Memory B cell (primary cell): ENCODE measurements around the gene MTM1.
A peak's percentile ranks its signal among the peaks of the same experiment; 100 is the strongest.

Source experiments
- ATAC-seq: fragments of 150-1000 bp; cut with Tn5 transposase; 2 replicates; pipeline ENCODE4 v1.10.0; 2021; ENCODE audit warnings: low read depth, mild to moderate bottlenecking, moderate library complexity
- DNase-seq, 2 donors: peaks; one replicate each; pipeline ENCODE4 v3.0.0; 2022; ENCODE audit warnings: low spot score in 2 of 2
- H3K27ac Mint-ChIP-seq: one replicate; pipeline ENCODE4 v1.8.0; 2022; ENCODE audit warnings: mild to moderate bottlenecking, moderate library complexity, mixed read lengths
- H3K27me3 Mint-ChIP-seq: one replicate; pipeline ENCODE4 v1.8.0; 2022; ENCODE audit warnings: mixed read lengths
- H3K36me3 Mint-ChIP-seq: one replicate; pipeline ENCODE4 v1.8.0; 2022; ENCODE audit warnings: mild to moderate bottlenecking, mixed read lengths
- H3K4me1 Mint-ChIP-seq: one replicate; pipeline ENCODE4 v1.8.0; 2022; ENCODE audit warnings: mixed read lengths
- H3K4me3 Mint-ChIP-seq: one replicate; pipeline ENCODE4 v1.8.0; 2022; ENCODE audit warnings: mild to moderate bottlenecking, moderate library complexity, mixed read lengths
- H3K9me3 Mint-ChIP-seq: one replicate; pipeline ENCODE4 v1.8.0; 2022; ENCODE audit warnings: mixed read lengths

MTM1 gene

GRCh38 chrX:150642423-150642822 is 74.0 kb downstream of the MTM1 start:
- H3K4me1 Mint-ChIP-seq = no peaks in the 10 kb centered on the region
- H3K27ac Mint-ChIP-seq = no peak overlapping the region
- DNase-seq (no peak), ATAC-seq (no peak)
- no peaks in the 10 kb centered on the region for H3K9me3 Mint-ChIP-seq
- no peaks in the 10 kb centered on the region for H3K27me3 Mint-ChIP-seq
- no peak overlapping the region for H3K4me3 Mint-ChIP-seq
- peaks cover 18% of the 10 kb centered on the region for H3K36me3 Mint-ChIP-seq

GRCh38 chrX:150643271-150643670 is 74.8 kb downstream of the MTM1 start:
- no peak for ATAC-seq
- Mint-ChIP-seq H3K27ac (no peak overlapping the region), H3K9me3 (no peaks in the 10 kb centered on the region), H3K36me3 (peaks cover 11% of the 10 kb centered on the region), H3K4me3 (no peak overlapping the region), H3K27me3 (no peaks in the 10 kb centered on the region), H3K4me1 (no peaks in the 10 kb centered on the region)
- DNase-seq = no peak

GRCh38 chrX:150643958-150644357 is 75.5 kb downstream of the MTM1 start:
- Mint-ChIP-seq H3K27me3 (no peaks in the 10 kb centered on the region), H3K4me1 (no peaks in the 10 kb centered on the region), H3K36me3 (peaks cover 10% of the 10 kb centered on the region), H3K27ac (peak overlapping the region; percentile 38), H3K9me3 (no peaks in the 10 kb centered on the region), H3K4me3 (no peak overlapping the region)
- DNase-seq (no peak), ATAC-seq (no peak)

- H3K4me3 Mint-ChIP-seq = no peak overlapping the region
- no peaks in the 10 kb centered on the region for H3K4me1 Mint-ChIP-seq
- H3K36me3 Mint-ChIP-seq = peaks cover 12% of the 10 kb centered on the region
- H3K27ac Mint-ChIP-seq = peak overlapping the region; percentile 38
- H3K9me3 Mint-ChIP-seq = no peaks in the 10 kb centered on the region
- ATAC-seq (no peak), DNase-seq (no peak)
- H3K27me3 Mint-ChIP-seq = no peaks in the 10 kb centered on the region
Measured at GRCh38 chrX:150644422-150644821, 76.0 kb downstream of the MTM1 start.

GRCh38 chrX:150647331-150647730 is 78.9 kb downstream of the MTM1 start:
- ATAC-seq = no peak
- no peak for DNase-seq
- H3K9me3 Mint-ChIP-seq = no peaks in the 10 kb centered on the region
- H3K36me3 Mint-ChIP-seq = peaks cover 20% of the 10 kb centered on the region
- no peak overlapping the region for H3K4me3 Mint-ChIP-seq
- no peak overlapping the region for H3K27ac Mint-ChIP-seq
- peaks cover 3% of the 10 kb centered on the region for H3K4me1 Mint-ChIP-seq
- H3K27me3 Mint-ChIP-seq = no peaks in the 10 kb centered on the region

GRCh38 chrX:150648296-150648940 is 80.0 kb downstream of the MTM1 start:
- ATAC-seq (no peak), DNase-seq (no peak)
- no peaks in the 10 kb centered on the region for H3K27me3 Mint-ChIP-seq
- H3K36me3 Mint-ChIP-seq = peaks cover 24% of the 10 kb centered on the region
- no peak overlapping the region for H3K27ac Mint-ChIP-seq
- H3K9me3 Mint-ChIP-seq = no peaks in the 10 kb centered on the region
- peaks cover 3% of the 10 kb centered on the region for H3K4me1 Mint-ChIP-seq
- H3K4me3 Mint-ChIP-seq = no peak overlapping the region

GRCh38 chrX:150649096-150649870 is 80.9 kb downstream of the MTM1 start:
- peaks cover 27% of the 10 kb centered on the region for H3K36me3 Mint-ChIP-seq
- ATAC-seq = no peak
- no peaks in the 10 kb centered on the region for H3K9me3 Mint-ChIP-seq
- H3K27ac Mint-ChIP-seq = peak overlapping the region; percentile 60
- no peak for DNase-seq
- peaks cover 3% of the 10 kb centered on the region for H3K4me1 Mint-ChIP-seq
- no peak overlapping the region for H3K4me3 Mint-ChIP-seq
- no peaks in the 10 kb centered on the region for H3K27me3 Mint-ChIP-seq

- peak overlapping the region; percentile 64 for H3K27ac Mint-ChIP-seq
- no peaks in the 10 kb centered on the region for H3K27me3 Mint-ChIP-seq
- peaks cover 3% of the 10 kb centered on the region for H3K4me1 Mint-ChIP-seq
- ATAC-seq (no peak), DNase-seq (no peak)
- no peak overlapping the region for H3K4me3 Mint-ChIP-seq
- H3K9me3 Mint-ChIP-seq = no peaks in the 10 kb centered on the region
- peaks cover 26% of the 10 kb centered on the region for H3K36me3 Mint-ChIP-seq
Measured at GRCh38 chrX:150651906-150652305, 83.5 kb downstream of the MTM1 start.

GRCh38 chrX:150655788-150656187 is 87.4 kb downstream of the MTM1 start:
- DNase-seq (no peak), ATAC-seq (no peak)
- Mint-ChIP-seq H3K27ac (no peak overlapping the region), H3K4me1 (peaks cover 3% of the 10 kb centered on the region), H3K4me3 (no peak overlapping the region), H3K9me3 (no peaks in the 10 kb centered on the region), H3K36me3 (peaks cover 25% of the 10 kb centered on the region), H3K27me3 (no peaks in the 10 kb centered on the region)

- H3K36me3 Mint-ChIP-seq = peaks cover 25% of the 10 kb centered on the region
- H3K27ac Mint-ChIP-seq = no peak overlapping the region
- no peaks in the 10 kb centered on the region for H3K4me1 Mint-ChIP-seq
- ATAC-seq (no peak), DNase-seq (no peak)
- H3K27me3 Mint-ChIP-seq = no peaks in the 10 kb centered on the region
- H3K4me3 Mint-ChIP-seq = no peak overlapping the region
- H3K9me3 Mint-ChIP-seq = no peaks in the 10 kb centered on the region
Measured at GRCh38 chrX:150663073-150663472, 94.7 kb downstream of the MTM1 start.

GRCh38 chrX:150664290-150664689 is 95.9 kb downstream of the MTM1 start:
- H3K9me3 Mint-ChIP-seq = no peaks in the 10 kb centered on the region
- no peak for ATAC-seq
- no peak for DNase-seq
- no peak overlapping the region for H3K4me3 Mint-ChIP-seq
- no peaks in the 10 kb centered on the region for H3K27me3 Mint-ChIP-seq
- H3K27ac Mint-ChIP-seq = no peak overlapping the region
- H3K36me3 Mint-ChIP-seq = peaks cover 25% of the 10 kb centered on the region
- H3K4me1 Mint-ChIP-seq = no peaks in the 10 kb centered on the region

GRCh38 chrX:150676221-150676620 is 107.8 kb downstream of the MTM1 start:
- H3K27me3 Mint-ChIP-seq = no peaks in the 10 kb centered on the region
- H3K36me3 Mint-ChIP-seq = no peaks in the 10 kb centered on the region
- no peak for DNase-seq
- H3K4me3 Mint-ChIP-seq = no peak overlapping the region
- peaks cover 2% of the 10 kb centered on the region for H3K9me3 Mint-ChIP-seq
- ATAC-seq = no peak
- H3K4me1 Mint-ChIP-seq = no peaks in the 10 kb centered on the region
- no peak overlapping the region for H3K27ac Mint-ChIP-seq

GRCh38 chrX:150680974-150681373 is 112.6 kb downstream of the MTM1 start:
- DNase-seq (no peak), ATAC-seq (no peak)
- peaks cover 2% of the 10 kb centered on the region for H3K4me1 Mint-ChIP-seq
- no peak overlapping the region for H3K4me3 Mint-ChIP-seq
- no peaks in the 10 kb centered on the region for H3K36me3 Mint-ChIP-seq
- peaks cover 2% of the 10 kb centered on the region for H3K9me3 Mint-ChIP-seq
- no peak overlapping the region for H3K27ac Mint-ChIP-seq
- no peaks in the 10 kb centered on the region for H3K27me3 Mint-ChIP-seq

GRCh38 chrX:150683112-150683511 is 114.7 kb downstream of the MTM1 start:
- H3K9me3 Mint-ChIP-seq = no peaks in the 10 kb centered on the region
- ATAC-seq (no peak), DNase-seq (no peak)
- no peaks in the 10 kb centered on the region for H3K36me3 Mint-ChIP-seq
- H3K4me3 Mint-ChIP-seq = no peak overlapping the region
- H3K4me1 Mint-ChIP-seq = peaks cover 2% of the 10 kb centered on the region
- H3K27ac Mint-ChIP-seq = no peak overlapping the region
- no peaks in the 10 kb centered on the region for H3K27me3 Mint-ChIP-seq
